ENCODE data around the gene URB1.
"Not testable (repeated sequence)": the region's sequence is repeated elsewhere in the genome, so short reads cannot be mapped to it uniquely, and the experiment has no call there.

URB1 gene

DNA sequence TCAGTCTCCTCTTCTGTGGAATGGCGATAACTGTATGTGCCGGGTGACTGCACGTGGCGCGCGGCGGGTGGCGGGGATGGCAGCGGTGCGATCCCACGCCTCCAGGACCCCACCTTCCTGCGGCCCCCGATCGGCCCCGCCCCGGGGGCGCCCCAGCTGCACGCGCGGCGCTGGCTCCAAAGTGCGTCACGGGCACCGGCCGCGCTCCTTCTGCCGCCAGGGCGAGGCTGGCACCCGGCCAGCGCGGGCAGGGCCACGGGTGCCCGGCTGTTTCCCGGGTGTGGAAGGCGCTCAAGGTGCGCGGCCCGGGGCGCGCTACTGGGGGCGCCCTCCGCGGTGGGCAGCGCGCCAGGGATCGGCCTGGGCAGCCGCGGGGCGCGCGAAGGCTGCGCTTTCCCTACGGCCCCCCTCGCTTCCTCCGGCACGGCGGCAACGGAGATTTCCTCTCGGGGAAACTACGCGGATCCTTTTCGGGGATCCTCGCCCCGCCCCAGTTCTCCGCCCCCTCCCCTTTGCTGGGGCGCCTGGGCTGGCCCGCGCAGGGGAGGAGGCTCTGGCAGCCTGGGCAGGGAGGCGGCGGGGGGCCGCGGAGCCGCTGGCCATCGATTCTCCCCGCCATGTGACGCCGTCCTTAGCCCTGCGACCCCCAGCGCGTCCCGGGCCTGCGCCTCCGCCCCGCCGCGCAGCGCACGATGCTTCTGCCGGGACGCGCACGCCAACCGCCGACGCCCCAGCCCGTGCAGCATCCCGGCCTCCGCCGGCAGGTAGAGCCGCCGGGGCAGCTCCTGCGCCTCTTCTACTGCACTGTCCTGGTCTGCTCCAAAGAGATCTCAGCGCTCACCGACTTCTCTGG, 19.6 kb upstream of the URB1 start, which contains the start of gene EVA1C:
Gene EVA1C, plus strand, starts transcription at position 545 of the 853 bp plus-strand sequence. Its CDS starts 148 bp downstream, at position 693.
- in situ Hi-C loops (cut with MboI; ENCODE audit: low sequenced_read_pairs), result loop anchor here (25.0 kb wide), 1 partner anchor 775 kb away; no protein-coding TSS in a partner anchor

DNA sequence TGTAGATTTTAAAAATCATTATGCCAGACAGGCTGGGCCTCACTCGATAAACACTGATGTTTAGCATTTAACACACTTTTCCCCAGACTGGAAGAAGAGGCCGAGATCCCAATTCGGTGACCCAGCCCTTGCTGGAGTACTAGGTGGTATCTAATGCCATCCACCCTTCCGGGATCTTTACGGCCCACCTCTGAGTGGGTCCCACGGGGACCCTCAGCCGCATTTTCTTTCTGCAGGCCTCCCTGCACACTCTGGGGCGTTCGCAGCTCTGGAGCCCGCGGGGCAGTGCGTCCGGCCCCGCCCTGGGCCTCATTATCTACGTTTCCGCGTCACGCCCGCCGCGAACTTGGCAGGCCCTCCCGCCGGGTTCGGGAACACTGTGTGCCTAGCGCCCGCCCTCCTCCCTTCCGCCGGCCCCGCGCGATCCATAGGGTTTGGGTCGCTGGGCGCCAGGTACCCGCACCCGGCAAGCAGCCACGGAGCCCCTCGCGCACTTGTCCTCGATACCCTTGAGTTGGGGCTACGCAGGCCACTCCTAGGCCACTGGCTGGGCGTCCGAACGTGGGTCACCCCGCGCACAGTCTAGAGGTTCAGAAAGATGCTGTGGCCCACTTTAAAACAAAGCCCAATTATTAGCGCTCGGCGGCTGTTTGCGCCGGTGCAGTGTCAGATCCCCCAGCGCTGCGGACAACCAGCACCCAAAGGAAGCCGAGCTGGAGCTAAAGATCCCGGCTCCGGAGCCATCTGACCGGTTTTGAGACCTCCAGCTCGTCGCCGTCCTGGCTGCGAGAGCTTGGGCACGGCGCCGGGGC, 18.7 kb upstream of the URB1 start:
- in situ Hi-C loops (cut with MboI; ENCODE audit: low sequenced_read_pairs), result loop anchor here (25.0 kb wide), 1 partner anchor 776 kb away; no protein-coding TSS in a partner anchor

DNA sequence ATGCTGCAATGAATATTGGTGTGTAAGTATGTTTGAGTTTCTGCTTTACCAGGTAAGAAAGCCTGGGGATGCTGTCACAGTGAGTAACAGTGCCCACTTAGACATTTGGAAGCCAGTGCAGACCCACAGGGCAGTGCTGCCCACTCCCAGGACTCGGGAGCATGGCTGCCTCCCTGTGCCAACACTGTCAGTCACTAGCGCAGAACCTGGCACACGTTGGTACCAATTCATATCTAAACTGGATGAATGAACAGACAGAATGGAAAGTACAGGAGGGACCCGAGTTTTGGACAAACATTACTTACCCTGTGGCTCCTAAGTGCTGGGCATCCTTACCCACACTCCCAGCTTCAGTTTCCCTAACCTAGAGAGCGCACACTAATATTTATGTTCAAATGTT, 18.1 kb upstream of the URB1 start:
- in situ Hi-C loops (cut with MboI; ENCODE audit: low sequenced_read_pairs), result loop anchor here (25.0 kb wide), 1 partner anchor 776 kb away; no protein-coding TSS in a partner anchor

DNA sequence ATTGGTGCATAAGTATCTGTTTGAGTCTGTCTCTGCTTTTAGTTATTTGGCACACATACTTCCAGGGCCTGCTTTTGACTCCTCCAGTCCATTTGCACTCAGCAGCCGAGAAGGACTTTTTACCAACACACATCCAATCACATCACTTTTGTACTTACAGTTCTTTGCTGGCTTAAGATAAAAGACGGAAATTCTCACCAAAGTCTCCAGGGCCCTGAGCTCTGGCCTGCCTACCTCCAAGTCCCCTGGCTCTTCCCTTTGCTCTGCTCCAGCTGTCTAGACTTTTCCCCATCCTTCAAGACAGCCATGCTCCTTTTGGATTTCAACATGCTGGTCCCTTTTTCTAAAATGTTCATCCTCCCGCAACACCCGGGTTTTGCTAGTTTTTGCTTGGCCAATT, 17.5 kb upstream of the URB1 start:
- in situ Hi-C loops (cut with MboI; ENCODE audit: low sequenced_read_pairs), result loop anchor here (25.0 kb wide), 1 partner anchor 777 kb away; no protein-coding TSS in a partner anchor

DNA sequence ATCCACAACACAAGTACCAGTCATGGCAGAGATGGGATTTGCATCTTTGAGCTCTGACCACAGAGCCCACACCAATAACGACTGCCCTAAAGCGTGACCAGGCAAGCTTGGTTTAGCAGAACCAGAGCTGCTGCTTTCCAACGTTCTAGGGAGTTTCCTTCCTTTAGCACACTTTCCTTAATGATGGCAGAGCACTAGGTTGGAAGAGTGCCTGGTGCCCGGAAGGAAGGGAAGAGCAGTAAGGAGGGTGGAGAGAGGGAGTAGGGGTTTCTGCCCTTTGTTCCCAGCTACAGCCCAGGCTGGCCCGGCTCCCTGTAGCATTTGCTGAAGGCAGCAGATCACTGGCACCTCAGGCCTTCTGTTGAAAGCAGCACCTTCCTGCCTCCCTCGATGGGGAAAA, 13.6 kb upstream of the URB1 start:
- in situ Hi-C loops (cut with MboI; ENCODE audit: low sequenced_read_pairs), result loop anchor here (10.0 to 25.0 kb wide), 2 partner anchors 198 to 781 kb away; no protein-coding TSS in a partner anchor

DNA sequence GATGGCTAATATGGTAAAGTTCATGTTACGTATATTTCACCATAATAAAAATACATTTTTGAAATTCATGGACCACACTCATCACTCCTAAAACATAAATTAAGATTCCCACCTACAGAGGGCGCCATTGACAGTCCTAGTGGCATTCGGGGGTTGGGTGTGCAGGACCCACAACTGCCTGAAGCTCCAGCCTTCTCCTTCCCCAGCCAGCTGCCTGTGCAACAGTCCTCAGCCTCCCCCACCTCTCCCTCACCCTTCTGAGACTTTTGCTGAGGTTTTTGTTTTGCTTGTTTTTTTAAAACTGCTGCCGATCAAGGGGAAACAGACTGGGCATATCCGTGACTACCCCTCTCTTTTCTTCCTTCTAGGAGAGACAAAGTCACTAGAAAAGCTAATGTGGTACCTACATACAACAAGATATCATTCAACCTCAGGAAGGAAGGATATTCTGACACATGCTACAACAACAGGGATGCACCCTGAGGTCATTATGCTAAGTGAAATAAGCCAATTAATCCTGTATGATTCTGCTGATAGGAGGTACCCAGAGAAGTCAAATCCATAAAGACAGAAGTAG, 10.5 kb upstream of the URB1 start:
- in situ Hi-C loops (cut with MboI; ENCODE audit: low sequenced_read_pairs), result loop anchor here (10.0 to 25.0 kb wide), 2 partner anchors 202 to 784 kb away; no protein-coding TSS in a partner anchor

DNA sequence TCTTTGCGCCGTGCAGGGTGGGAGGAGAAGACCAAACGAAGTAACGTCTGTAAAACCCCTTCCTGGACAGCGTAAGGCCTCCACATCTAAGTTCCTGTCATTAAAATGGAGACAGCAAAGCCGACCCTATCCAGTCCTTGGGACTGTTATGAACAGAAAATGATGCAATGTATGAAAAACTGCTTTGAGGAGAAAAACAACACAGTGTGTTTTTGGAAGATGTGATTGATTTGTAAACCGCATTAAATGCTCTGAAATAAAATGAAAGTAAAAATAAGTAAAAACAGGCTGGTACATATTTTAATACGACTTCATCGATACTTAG, 827 bp upstream of the URB1 start:
- in situ Hi-C loops (cut with MboI; ENCODE audit: low sequenced_read_pairs), result no loop called here

DNA sequence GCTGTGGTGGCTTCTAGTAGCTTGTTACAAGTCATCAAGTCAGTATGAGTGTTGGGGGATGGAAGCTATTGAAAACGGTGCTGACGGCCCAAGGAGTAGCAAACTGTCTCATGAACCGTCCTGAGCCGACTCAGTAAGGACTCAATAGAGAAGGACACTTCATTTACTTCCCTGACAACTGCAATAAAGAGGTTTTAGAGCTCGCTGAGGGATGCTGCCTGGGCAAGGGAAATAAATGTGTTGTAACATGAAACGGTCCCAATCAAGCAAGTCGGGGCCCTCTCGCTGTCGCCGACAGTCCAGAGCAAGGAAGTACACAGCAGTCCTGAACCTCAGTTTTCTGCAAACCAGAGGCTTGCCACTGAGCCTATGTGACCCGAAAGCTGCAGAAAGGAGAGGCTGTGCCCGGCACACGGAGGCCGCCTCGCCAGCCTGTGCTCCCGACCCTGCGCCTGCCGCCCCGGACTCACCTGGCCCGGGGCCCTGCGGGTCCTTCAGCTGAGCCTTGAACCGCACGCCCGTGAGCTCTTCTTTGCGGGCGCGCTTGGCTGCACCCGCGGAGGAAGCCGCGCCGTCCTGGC, 423 bp downstream of the URB1 start:
- in situ Hi-C loops (cut with MboI; ENCODE audit: low sequenced_read_pairs), result no loop called here

DNA sequence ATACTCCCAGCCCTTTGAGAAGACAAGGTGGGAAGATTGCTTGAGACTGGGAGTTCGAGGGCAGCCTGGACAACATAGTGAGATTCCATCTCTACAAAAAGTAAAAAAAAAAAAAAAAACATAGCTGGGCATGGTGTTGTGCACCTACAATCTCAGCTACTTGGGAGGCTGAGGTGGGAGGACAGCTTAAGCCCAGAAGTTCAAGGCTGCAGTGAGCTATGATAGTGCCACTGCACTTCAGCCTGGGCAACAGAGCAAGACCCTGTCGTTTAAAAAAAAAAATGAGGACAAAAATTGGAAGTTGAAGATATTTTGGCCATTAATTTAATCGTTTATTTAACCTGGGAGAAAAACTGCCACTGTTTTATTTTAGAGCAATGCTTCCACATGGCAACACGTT, 1.1 kb downstream of the URB1 start:
- in situ Hi-C loops (cut with MboI; ENCODE audit: low sequenced_read_pairs), result no loop called here

DNA sequence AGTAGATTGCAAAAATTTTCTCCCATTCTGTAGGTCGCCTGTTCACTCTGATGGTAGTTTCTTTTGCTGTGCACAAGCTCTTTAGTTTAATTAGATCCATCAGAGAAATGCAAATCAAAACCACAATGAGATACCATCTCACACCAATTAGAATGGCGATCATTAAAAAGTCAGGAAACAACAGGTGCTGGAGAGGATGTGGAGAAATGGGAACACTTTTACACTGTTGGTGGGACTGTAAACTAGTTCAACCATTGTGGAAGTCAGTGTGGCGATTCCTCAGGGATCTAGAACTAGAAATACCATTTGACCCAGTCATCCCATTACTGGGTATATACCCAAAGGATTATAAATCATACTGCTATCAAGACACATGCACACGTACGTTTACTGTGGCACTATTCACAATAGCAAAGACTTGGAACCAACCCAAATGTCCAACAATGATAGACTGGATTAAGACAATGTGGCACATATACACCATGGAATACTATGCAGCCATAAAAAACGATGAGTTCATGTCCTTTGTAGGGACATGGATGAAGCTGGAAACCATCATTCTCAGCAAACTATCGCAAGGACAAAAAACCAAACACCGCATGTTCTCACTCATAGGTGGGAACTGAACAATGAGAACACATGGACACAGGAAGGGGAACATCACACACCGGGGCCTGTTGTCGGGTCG, 2.1 kb downstream of the URB1 start:
- in situ Hi-C loops (cut with MboI; ENCODE audit: low sequenced_read_pairs), result not testable (repeated sequence)

DNA sequence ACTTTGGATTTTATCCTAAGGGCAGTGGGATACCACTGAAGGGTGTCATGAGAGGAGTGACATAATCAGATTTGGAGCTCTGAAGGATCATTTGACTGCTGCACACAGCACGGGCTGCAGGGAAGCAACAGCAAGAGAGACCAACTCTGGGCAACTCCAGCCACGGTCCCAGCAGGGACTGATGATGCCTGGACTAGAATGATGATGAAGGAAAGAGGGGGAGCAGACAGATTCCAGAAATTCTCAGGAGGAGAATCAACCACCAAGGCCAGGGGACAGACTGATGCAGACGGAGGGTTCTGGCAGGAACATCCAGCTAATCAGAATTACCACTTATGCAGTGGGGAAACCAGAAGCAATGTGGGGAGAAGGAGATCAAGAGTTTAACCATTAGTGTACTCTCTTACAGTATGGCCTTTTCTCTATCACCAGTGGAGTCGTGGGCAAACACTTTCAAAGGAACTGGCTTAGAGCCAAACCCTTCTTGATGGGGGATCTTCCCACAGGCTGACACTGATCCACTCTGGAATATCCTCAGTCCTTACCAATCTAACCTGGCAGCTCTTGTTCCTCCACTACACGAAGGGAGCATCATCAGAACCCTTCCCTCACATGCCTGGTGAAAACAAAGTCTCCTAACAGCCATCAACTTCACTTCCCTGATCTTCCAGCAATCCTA, 3.3 kb downstream of the URB1 start:
- in situ Hi-C loops (cut with MboI; ENCODE audit: low sequenced_read_pairs), result no loop called here

DNA sequence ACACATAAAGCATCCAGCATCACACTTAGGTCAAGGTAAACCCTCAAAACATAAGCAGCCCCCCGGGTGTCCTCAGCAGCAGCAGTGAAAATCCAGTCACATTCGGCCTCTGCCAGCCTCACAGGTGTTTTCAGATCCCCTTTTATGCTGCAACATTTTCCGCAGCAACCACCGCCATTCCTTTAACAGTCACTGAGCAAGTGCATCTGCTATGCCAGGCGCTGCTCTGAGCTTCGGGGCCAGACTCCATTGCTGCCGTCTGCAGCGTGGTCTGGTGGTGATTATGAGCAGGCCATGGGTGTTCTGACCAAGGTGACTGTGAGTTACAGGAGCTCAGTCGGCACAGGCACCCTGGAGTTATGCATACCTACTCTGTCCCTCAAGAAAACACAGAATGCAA, 4.5 kb downstream of the URB1 start:
- in situ Hi-C loops (cut with MboI; ENCODE audit: low sequenced_read_pairs), result no loop called here

DNA sequence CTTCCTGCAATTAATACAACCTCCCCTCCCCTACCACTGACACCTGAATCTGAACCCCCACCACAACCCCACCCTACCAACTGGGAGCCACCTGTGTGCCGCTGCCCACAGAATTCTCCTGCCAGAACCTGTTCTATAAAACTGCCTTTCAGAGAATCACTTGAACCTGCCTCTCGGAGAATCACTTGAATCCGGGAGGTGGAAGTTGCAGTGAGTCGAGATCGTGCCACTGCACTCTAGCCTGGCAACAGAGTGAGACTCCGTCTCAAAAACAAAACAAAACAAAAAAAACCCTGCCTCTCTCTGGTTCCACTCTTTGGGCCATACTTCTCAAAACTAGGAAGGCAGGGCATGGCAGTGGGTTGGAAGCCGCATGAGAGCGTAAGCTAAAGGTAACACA, 5.7 kb downstream of the URB1 start:
- in situ Hi-C loops (cut with MboI; ENCODE audit: low sequenced_read_pairs), result no loop called here

DNA sequence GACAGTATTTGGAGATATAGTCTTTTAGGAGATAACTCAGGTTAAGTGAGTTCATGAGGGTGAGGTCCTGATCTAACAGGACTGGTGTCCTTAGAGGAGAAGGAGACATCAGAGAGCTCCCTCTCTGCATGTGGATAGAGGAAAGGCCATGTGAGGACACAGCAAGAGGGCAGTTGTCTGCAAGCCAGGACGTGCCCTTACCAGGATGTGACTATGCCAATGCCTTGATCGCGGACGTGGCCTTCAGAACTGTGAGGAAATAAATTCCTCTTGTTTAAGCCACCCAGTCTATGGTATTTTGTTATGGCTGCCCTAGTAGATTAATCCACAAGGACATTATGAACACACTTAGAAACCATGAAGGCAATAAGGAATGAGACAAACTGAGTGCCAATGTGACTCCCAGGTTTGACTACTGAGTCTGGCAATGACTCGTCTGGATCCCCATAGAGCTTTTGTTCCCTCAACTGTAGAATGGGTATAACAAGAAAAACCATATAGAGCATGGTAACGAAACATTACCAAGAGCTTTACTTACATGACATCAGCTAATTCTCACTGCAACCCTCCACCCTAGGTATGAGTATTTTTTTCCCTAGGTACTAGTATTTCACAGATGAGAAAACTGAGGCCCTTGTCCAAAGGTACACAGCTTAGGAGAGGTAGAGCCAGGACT, 6.5 kb downstream of the URB1 start:
- in situ Hi-C loops (cut with MboI; ENCODE audit: low sequenced_read_pairs), result no loop called here

DNA sequence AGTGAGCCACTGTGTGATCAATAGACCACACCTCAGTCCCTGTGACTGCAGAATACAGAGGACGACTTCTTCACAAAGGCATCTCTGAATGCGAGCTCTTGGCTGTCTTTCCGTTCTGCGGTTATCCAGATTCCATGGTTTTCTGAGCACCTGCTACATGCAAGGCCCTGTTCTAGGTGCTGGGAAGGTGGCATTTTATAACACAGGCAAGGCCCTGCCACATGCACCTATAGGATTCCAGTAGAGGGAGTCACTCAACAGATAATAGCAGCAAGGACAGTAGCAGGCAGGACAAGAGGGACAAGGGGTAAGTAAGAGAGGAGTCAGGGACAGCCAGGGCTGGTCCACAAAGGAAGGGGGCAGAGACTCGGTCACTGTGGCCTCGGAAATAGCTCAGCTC, 9.0 kb downstream of the URB1 start:
- in situ Hi-C loops (cut with MboI; ENCODE audit: low sequenced_read_pairs), result no loop called here

DNA sequence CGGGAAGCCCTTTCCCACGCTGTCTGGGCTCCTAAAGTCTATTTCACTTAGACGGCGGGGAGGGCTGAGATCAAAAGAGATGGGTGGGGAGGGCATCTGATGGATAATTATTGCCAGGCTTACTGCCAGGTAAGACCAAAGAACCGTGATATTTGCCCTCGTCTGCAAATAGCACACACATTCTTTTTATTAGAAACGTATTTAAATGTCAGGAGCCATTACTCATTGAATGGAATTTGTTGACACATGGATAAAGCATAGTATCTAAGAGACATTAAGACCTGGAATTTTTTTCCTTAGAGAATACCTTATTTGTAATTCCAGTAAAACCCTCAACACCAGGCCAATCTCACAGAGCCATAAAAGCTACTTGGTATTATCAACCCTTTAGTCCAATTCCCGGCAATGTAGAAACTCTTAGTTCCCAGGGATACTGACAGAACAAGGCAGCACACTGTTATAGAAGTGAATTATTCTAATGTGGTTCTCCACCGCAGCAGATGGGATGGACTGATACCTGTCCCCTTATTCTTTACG, 10.6 kb downstream of the URB1 start:
- in situ Hi-C loops (cut with MboI; ENCODE audit: low sequenced_read_pairs), result no loop called here

DNA sequence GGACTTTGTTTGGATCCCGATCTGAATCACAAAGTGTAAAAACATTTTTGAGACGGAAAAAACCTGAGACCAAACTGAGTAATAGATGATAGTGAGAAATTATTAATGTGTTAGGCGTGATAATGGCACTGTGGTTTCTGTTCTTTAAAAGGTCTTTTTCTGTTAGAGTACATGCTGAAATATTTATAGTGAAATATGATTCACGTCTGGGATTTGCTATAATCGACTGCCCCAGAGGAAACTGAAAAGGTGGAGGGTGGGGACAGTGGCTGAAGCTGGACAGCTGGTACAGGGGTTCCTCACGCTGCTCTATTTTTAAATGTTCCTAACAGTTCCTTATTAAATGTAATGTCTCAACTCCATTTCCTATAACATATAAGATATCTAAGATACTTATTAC, 11.2 kb downstream of the URB1 start:
- in situ Hi-C loops (cut with MboI; ENCODE audit: low sequenced_read_pairs), result no loop called here

DNA sequence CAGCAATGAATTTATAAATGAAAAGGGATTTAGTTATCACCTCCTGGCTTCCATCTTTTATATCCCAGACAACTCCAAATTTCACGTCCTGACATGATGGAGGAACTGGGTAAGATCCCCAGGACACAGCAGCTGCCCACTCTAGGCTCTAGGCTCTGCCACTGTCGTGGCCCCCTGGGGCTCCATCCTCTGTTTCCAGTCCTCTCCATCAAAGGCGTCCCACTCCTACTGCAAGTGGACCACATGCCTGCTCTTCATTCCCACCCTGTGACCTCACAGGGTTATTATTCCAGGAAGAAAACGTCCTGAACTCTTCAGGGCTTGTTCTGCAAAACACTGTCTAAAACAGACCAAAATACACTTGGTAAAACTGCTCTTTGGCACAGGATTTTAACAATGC, 11.9 kb downstream of the URB1 start:
- in situ Hi-C loops (cut with MboI; ENCODE audit: low sequenced_read_pairs), result no loop called here

DNA sequence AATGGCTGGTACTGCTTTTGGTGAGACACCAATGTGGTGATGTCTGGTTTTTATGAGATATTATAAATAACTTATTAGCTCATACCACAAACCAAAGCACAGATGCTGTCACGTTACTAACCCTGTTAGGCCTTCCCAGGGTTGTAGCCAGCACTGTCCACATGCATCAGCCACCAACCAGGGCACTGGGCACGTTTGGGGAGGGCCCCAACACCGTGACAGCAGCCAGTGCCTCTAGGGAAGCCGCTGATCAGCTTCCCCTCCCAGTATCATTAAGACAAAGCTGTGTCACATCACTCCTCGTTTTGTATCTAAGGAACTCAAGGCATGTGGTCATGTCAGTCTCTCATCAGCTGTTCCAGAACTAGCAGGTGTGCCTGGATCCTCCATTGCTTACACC, 13.9 kb downstream of the URB1 start:
- in situ Hi-C loops (cut with MboI; ENCODE audit: low sequenced_read_pairs), result no loop called here
